Measurements from ENCODE around the gene NPAT.

DNA sequence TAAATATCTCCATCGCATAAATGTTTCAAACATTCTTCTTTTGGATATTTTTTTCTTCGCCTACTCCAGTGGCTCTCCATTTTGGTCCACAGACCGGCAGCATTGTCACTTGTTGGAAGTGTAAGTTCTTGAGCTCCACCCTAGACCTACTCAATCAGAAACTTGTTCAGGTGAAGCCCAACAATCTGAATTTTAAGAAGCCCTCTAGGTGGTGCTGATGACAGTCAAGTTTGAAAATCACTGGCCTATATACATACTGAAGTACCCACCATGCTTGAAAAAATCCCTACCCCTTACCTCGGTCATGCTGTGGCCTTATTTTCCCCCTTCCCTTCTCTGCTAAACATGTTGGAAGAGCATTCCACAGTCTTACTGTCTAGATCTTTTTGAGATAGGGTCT is 111.3 kb downstream of the NPAT start:
- TF ChIP-seq JUND (IDR thresholded peaks at IDR 0.05; ENCODE audit: low read depth, low read length) (no peak), CREB1 (IDR thresholded peaks at IDR 0.05; ENCODE audit: low read depth) (no peak), POLR2AphosphoS2 (IDR thresholded peaks at IDR 0.05; ENCODE audit: low read depth, low read length) (no peak)
